MM.1S (cell line): Measurements from ENCODE around the gene MTREX.

Experiments used
- DNase-seq: peaks from one replicate; pipeline ENCODE4 v3.0.0-alpha.2; 2015
- H2AFZ ChIP-seq: fragments of 300-600 bp; sonication (generic); 2 replicates; pipeline ENCODE4 v1.6.0; 2016; ENCODE audit warnings: antibody characterized with exemption, low read length
- H3F3A ChIP-seq: fragments of 300-600 bp; sonication (generic); 2 replicates; pipeline ENCODE4 v1.6.1; 2016; ENCODE audit warnings: mild to moderate bottlenecking, antibody characterized with exemption, low read length, moderate library complexity, mixed read lengths; ENCODE audit not compliant: insufficient read depth
- H3K27ac ChIP-seq: fragments of 300-600 bp; sonication (generic); 2 replicates; pipeline ENCODE4 v1.5.1; 2016; ENCODE audit warnings: mild to moderate bottlenecking, low read length
- H3K27me3 ChIP-seq: fragments of 300-600 bp; sonication (generic); replicated peaks from 2 replicates; pipeline ENCODE4 v1.6.0; 2016; ENCODE audit warnings: low read length; ENCODE audit not compliant: insufficient read depth
- H3K36me3 ChIP-seq: fragments of 300-600 bp; sonication (generic); replicated peaks from 2 replicates; pipeline ENCODE4 v1.6.1; 2016; ENCODE audit warnings: mild to moderate bottlenecking, low read length, mixed read lengths; ENCODE audit not compliant: insufficient read depth
- H3K4me1 ChIP-seq: fragments of 300-600 bp; sonication (generic); 2 replicates; pipeline ENCODE4 v1.6.1; 2016; ENCODE audit warnings: low read length, mixed read lengths
- H3K4me2 ChIP-seq: fragments of 300-600 bp; sonication (generic); 2 replicates; pipeline ENCODE4 v1.6.0; 2016; ENCODE audit warnings: low read depth, low read length
- H3K4me3 ChIP-seq: fragments of 300-600 bp; sonication (generic); 2 replicates; pipeline ENCODE4 v1.5.1; 2016; ENCODE audit warnings: low read length, mixed read lengths
- H3K79me2 ChIP-seq: fragments of 300-600 bp; sonication (generic); 2 replicates; pipeline ENCODE4 v1.6.1; 2016; ENCODE audit warnings: mixed run types, low read length, mixed read lengths
- H3K9ac ChIP-seq: fragments of 300-600 bp; sonication (generic); 2 replicates; pipeline ENCODE4 v1.6.1; 2016; ENCODE audit warnings: low read length, mixed read lengths
- H3K9me2 ChIP-seq: fragments of 300-600 bp; sonication (generic); replicated peaks from 2 replicates; pipeline ENCODE4 v1.6.1; 2016; ENCODE audit warnings: mild to moderate bottlenecking, low read length, mixed read lengths; ENCODE audit not compliant: insufficient read depth
- H3K9me3 ChIP-seq: fragments of 300-600 bp; sonication (generic); replicated peaks from 2 replicates; pipeline ENCODE4 v1.6.1; 2016; ENCODE audit warnings: mild to moderate bottlenecking, low read length, mixed read lengths; ENCODE audit not compliant: insufficient read depth
- H4K20me1 ChIP-seq: fragments of 300-600 bp; sonication (generic); 2 replicates; pipeline ENCODE4 v1.6.1; 2016; ENCODE audit warnings: mild to moderate bottlenecking, low read length, moderate library complexity, mixed read lengths; ENCODE audit not compliant: insufficient read depth
- EZH2 ChIP-seq: fragments of 300-600 bp; sonication (generic); optimal IDR thresholded peaks from 2 replicates; pipeline ENCODE3; 2017; ENCODE audit warnings: low read depth, mild to moderate bottlenecking, antibody characterized with exemption, low read length, mixed read lengths
- EZH2phosphoT487 ChIP-seq: fragments of 300-600 bp; sonication (generic); IDR thresholded peaks from 2 replicates; pipeline ENCODE4 v1.6.1; 2018; ENCODE audit warnings: antibody characterized with exemption, low read length
- TF ChIP-seq, protein P1 (sequence below): fragments of 300-600 bp; sonication (generic); IDR thresholded peaks from 2 replicates; pipeline ENCODE4 v1.5.1; 2016; ENCODE audit warnings: antibody characterized with exemption, low read length, mixed read lengths

MTREX gene

GRCh38 chr5:55345327-55345726, 37.5 kb downstream of the MTREX start:
- H3K9me3 ChIP-seq, result no peaks in the 10 kb centered on the region

GRCh38 chr5:55347786-55348185, 40.0 kb downstream of the MTREX start:
- H3K79me2 ChIP-seq, result no peaks in the 10 kb centered on the region; the same call in none of the 2 replicates

More at GRCh38 chr5:55345327-55345726, 37.5 kb downstream of the MTREX start:
- no peaks in the 10 kb centered on the region for H3K27me3 ChIP-seq
- TF ChIP-seq, protein P1, sequence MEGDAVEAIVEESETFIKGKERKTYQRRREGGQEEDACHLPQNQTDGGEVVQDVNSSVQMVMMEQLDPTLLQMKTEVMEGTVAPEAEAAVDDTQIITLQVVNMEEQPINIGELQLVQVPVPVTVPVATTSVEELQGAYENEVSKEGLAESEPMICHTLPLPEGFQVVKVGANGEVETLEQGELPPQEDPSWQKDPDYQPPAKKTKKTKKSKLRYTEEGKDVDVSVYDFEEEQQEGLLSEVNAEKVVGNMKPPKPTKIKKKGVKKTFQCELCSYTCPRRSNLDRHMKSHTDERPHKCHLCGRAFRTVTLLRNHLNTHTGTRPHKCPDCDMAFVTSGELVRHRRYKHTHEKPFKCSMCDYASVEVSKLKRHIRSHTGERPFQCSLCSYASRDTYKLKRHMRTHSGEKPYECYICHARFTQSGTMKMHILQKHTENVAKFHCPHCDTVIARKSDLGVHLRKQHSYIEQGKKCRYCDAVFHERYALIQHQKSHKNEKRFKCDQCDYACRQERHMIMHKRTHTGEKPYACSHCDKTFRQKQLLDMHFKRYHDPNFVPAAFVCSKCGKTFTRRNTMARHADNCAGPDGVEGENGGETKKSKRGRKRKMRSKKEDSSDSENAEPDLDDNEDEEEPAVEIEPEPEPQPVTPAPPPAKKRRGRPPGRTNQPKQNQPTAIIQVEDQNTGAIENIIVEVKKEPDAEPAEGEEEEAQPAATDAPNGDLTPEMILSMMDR, result no peak
- no peak for TF ChIP-seq EZH2phosphoT487
- TF ChIP-seq EZH2, result no peak
- no peak for DNase-seq
- H3K27ac ChIP-seq, result no peak overlapping the region
- peaks cover under 1% of the 10 kb centered on the region for H3K79me2 ChIP-seq
- H3K4me2 ChIP-seq, result no peak overlapping the region
- H3K36me3 ChIP-seq, result peaks cover 16% of the 10 kb centered on the region; the same call in 1 of the 2 replicates
- 0 out of 2 replicates have a peak, but pooled peaks cover 9% of the 10 kb centered on the region for H4K20me1 ChIP-seq
- no peak overlapping the region for H2AFZ ChIP-seq
- no peak overlapping the region for H3K4me3 ChIP-seq
- H3K9ac ChIP-seq, result no peak overlapping the region
- H3K9me2 ChIP-seq, result no peaks in the 10 kb centered on the region
- peaks cover 14% of the 10 kb centered on the region; the same call in 1 of the 2 replicates for H3F3A ChIP-seq
- no peaks in the 10 kb centered on the region for H3K4me1 ChIP-seq

DNA sequence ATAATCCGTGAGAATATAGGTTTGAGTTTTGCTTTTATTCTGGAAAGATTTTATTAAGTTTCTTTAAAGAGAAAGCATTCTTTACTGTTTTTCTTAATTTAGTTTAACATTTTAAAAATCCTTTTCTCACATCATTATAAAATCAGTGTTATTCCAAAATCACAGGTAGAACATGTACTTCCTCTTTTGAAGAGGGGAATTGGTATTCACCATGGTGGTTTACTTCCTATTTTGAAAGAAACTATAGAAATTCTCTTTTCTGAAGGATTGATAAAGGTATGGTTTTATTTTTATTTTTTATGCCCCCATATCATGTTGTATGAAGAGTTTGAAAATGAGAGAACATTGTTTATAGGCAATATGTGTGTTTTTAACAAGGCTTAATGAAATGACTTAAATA, 43.0 kb downstream of the MTREX start:
- Histone ChIP-seq H3F3A (no peaks in the 10 kb centered on the region), H3K4me1 (no peaks in the 10 kb centered on the region), H3K9ac (no peak overlapping the region), H2AFZ (no peak overlapping the region), H3K27me3 (no peaks in the 10 kb centered on the region), H3K4me3 (no peak overlapping the region), H4K20me1 (no peaks in the 10 kb centered on the region), H3K79me2 (no peaks in the 10 kb centered on the region; the same call in 1 of the 2 replicates), H3K9me2 (no peaks in the 10 kb centered on the region), H3K36me3 (peaks cover 16% of the 10 kb centered on the region; the same call in 1 of the 2 replicates), H3K4me2 (no peak overlapping the region), H3K27ac (no peak overlapping the region), H3K9me3 (no peaks in the 10 kb centered on the region)
- TF ChIP-seq, protein P1, result no peak
- DNase-seq, result no peak

More at GRCh38 chr5:55347786-55348185, 40.0 kb downstream of the MTREX start:
- H2AFZ ChIP-seq, result no peak overlapping the region
- no peak overlapping the region for H3K9ac ChIP-seq
- no peak for DNase-seq
- H4K20me1 ChIP-seq, result 0 out of 2 replicates have a peak, but pooled peaks cover 9% of the 10 kb centered on the region
- no peaks in the 10 kb centered on the region for H3K9me2 ChIP-seq
- peaks cover 11% of the 10 kb centered on the region; the same call in 1 of the 2 replicates for H3F3A ChIP-seq
- no peaks in the 10 kb centered on the region for H3K27me3 ChIP-seq
- H3K4me1 ChIP-seq, result no peaks in the 10 kb centered on the region
- H3K27ac ChIP-seq, result no peak overlapping the region
- no peaks in the 10 kb centered on the region for H3K9me3 ChIP-seq
- H3K36me3 ChIP-seq, result peaks cover 16% of the 10 kb centered on the region; the same call in 1 of the 2 replicates
- H3K4me3 ChIP-seq, result no peak overlapping the region
- H3K4me2 ChIP-seq, result no peak overlapping the region
- TF ChIP-seq, protein P1, result no peak
- TF ChIP-seq EZH2, result no peak
- no peak for TF ChIP-seq EZH2phosphoT487
